GM18511 (cell line): Measurements from ENCODE around the gene SUN3.

Experiments used
- ATAC-seq: cut with Tn5 transposase; IDR thresholded peaks from one replicate; pipeline ENCODE4 v1.9.1; 2021; ENCODE audit warnings: mild to moderate bottlenecking, moderate library complexity; ENCODE audit not compliant: unreplicated experiment

Gene SUN3

GRCh38 chr7:47979832-47980181 lies 49.1 kb downstream of the SUN3 start:
- ATAC-seq, result no peak

- peak; percentile 99 for ATAC-seq
Observed at GRCh38 chr7:47979145-47979831, 49.6 kb downstream of the SUN3 start, which contains the start of gene HUS1. Gene HUS1 (minus strand): TSS chr7:47979615. CDS start chr7:47979519, 96 bp downstream.

- no peak for ATAC-seq
Observed at GRCh38 chr7:47978790-47979144, 50.1 kb downstream of the SUN3 start.

GRCh38 chr7:47973739-47974138 lies 55.2 kb downstream of the SUN3 start:
- ATAC-seq, result no peak

- no peak for ATAC-seq
Observed at GRCh38 chr7:47970761-47971160, 58.1 kb downstream of the SUN3 start.

- peak; percentile 85 for ATAC-seq
Observed at GRCh38 chr7:47968847-47969774, 59.8 kb downstream of the SUN3 start.

GRCh38 chr7:47967708-47968107 lies 61.2 kb downstream of the SUN3 start:
- no peak for ATAC-seq

GRCh38 chr7:47967123-47967522 lies 61.8 kb downstream of the SUN3 start:
- no peak for ATAC-seq

GRCh38 chr7:47965456-47965855 lies 63.5 kb downstream of the SUN3 start:
- no peak for ATAC-seq

GRCh38 chr7:47962262-47962661 lies 66.6 kb downstream of the SUN3 start:
- ATAC-seq, result no peak

GRCh38 chr7:47957156-47957555 lies 71.8 kb downstream of the SUN3 start:
- no peak for ATAC-seq

GRCh38 chr7:47956220-47956619 lies 72.7 kb downstream of the SUN3 start:
- ATAC-seq, result no peak

GRCh38 chr7:47954231-47954911 lies 74.5 kb downstream of the SUN3 start:
- ATAC-seq, result peak; percentile 72

GRCh38 chr7:47953822-47954221 lies 75.1 kb downstream of the SUN3 start:
- peak; percentile 73 for ATAC-seq

- no peak for ATAC-seq
Observed at GRCh38 chr7:47952224-47952623, 76.7 kb downstream of the SUN3 start.

GRCh38 chr7:47951374-47951773 lies 77.5 kb downstream of the SUN3 start:
- no peak for ATAC-seq

GRCh38 chr7:47950714-47951113 lies 78.2 kb downstream of the SUN3 start:
- ATAC-seq, result no peak

GRCh38 chr7:47949703-47950102 lies 79.2 kb downstream of the SUN3 start:
- no peak for ATAC-seq

- no peak for ATAC-seq
Observed at GRCh38 chr7:47948141-47948790, 80.6 kb downstream of the SUN3 start, which contains the start of gene PKD1L1. Gene PKD1L1 (minus strand): TSS chr7:47948466. CDS start chr7:47948440, 26 bp downstream.

GRCh38 chr7:47947355-47947749 lies 81.6 kb downstream of the SUN3 start:
- no peak for ATAC-seq
